Activated T-cell treated with anti-CD3 and anti-CD28 coated beads, Interleukin-2, amount 50 U/mL, for 72 hours (primary cell): ENCODE results near the gene WNT3A. TPM values are rescaled to one million over a fixed set of nuclear protein-coding genes. Genes with fewer than 3 reads are reported as not detected.
A peak's percentile ranks its signal among the peaks of the same experiment; 100 is the strongest.

Source experiments
- ATAC-seq, 2 donors: fragments of 150-1000 bp; cut with Tn5 transposase; replicated peaks in 1 of 2; 2 replicates each; pipeline ENCODE4 v1.10.0; 2021; ENCODE audit warnings: moderate library complexity in 2 of 2, mild to moderate bottlenecking in 1 of 2
- DNase-seq, 2 donors: peaks; one replicate each; pipeline ENCODE4 v3.0.0; 2021 to 2022; ENCODE audit warnings: mixed read lengths in 1 of 2
- H3K27ac Mint-ChIP-seq: one replicate; pipeline ENCODE4 v1.8.0; 2022; ENCODE audit warnings: mild to moderate bottlenecking, moderate library complexity, mixed read lengths
- H3K27me3 Mint-ChIP-seq: one replicate; pipeline ENCODE4 v1.8.0; 2022; ENCODE audit warnings: low read depth, mixed read lengths
- H3K36me3 Mint-ChIP-seq, 2 donors: one replicate each; pipeline ENCODE4 v1.8.0; 2022; ENCODE audit warnings: mixed read lengths in 2 of 2, mild to moderate bottlenecking in 1 of 2; ENCODE audit not compliant: insufficient read depth in 2 of 2
- H3K4me1 Mint-ChIP-seq: one replicate; pipeline ENCODE4 v1.8.0; 2022; ENCODE audit warnings: low read depth, mixed read lengths
- H3K4me3 Mint-ChIP-seq, 2 donors: one replicate each; pipeline ENCODE4 v1.8.0; 2022; ENCODE audit warnings: mild to moderate bottlenecking in 2 of 2, mixed read lengths in 2 of 2, moderate library complexity in 2 of 2
- H3K9me3 Mint-ChIP-seq, 2 donors: one replicate each; pipeline ENCODE4 v1.8.0; 2022; ENCODE audit warnings: mixed read lengths in 2 of 2
- total RNA-seq, 2 donors: library from RNA; stranded (reverse); gene quantifications; one replicate each; pipeline ENCODE4 v1.2.3, GENCODE V29; 2022

Gene WNT3A
- total RNA-seq, 2 donors from 2014 or later: not detected

GRCh38 chr1:228073061-228073856, 66.5 kb downstream of the WNT3A start:
- Mint-ChIP-seq H3K4me3 (no peak overlapping the region), H3K9me3 (no peaks in the 10 kb centered on the region), H3K36me3 (no peaks in the 10 kb centered on the region), H3K27me3 (no peaks in the 10 kb centered on the region), H3K27ac (no peak overlapping the region), H3K4me1 (peaks cover 7% of the 10 kb centered on the region)
- ATAC-seq (no peak), DNase-seq (no peak)

GRCh38 chr1:228073857-228074545, 67.2 kb downstream of the WNT3A start:
- no peaks in the 10 kb centered on the region for H3K36me3 Mint-ChIP-seq
- H3K27me3 Mint-ChIP-seq: no peaks in the 10 kb centered on the region
- no peak overlapping the region for H3K4me3 Mint-ChIP-seq
- H3K9me3 Mint-ChIP-seq: no peaks in the 10 kb centered on the region
- no peak overlapping the region for H3K27ac Mint-ChIP-seq
- no peak for ATAC-seq
- DNase-seq: no peak
- H3K4me1 Mint-ChIP-seq: peaks cover 7% of the 10 kb centered on the region

- ATAC-seq: no peak
- no peak overlapping the region for H3K27ac Mint-ChIP-seq
- H3K27me3 Mint-ChIP-seq: no peaks in the 10 kb centered on the region
- no peak for DNase-seq
- no peak overlapping the region for H3K4me3 Mint-ChIP-seq
- peaks cover 11% of the 10 kb centered on the region for H3K4me1 Mint-ChIP-seq
- no peaks in the 10 kb centered on the region for H3K36me3 Mint-ChIP-seq
- H3K9me3 Mint-ChIP-seq: no peaks in the 10 kb centered on the region
Measured at GRCh38 chr1:228074954-228075730, 68.3 kb downstream of the WNT3A start.

- Mint-ChIP-seq H3K4me3 (no peak overlapping the region), H3K27me3 (no peaks in the 10 kb centered on the region), H3K36me3 (no peaks in the 10 kb centered on the region), H3K4me1 (peaks cover 15% of the 10 kb centered on the region), H3K27ac (no peak overlapping the region), H3K9me3 (no peaks in the 10 kb centered on the region)
- DNase-seq: no peak
- no peak for ATAC-seq
Measured at GRCh38 chr1:228075801-228076271, 69.0 kb downstream of the WNT3A start.

GRCh38 chr1:228076796-228077430, 70.1 kb downstream of the WNT3A start:
- H3K27ac Mint-ChIP-seq: no peak overlapping the region
- no peak for ATAC-seq
- H3K4me1 Mint-ChIP-seq: peaks cover 21% of the 10 kb centered on the region
- H3K36me3 Mint-ChIP-seq: peaks cover 0 to 1% of the 10 kb centered on the region in 2 donors
- H3K9me3 Mint-ChIP-seq: no peaks in the 10 kb centered on the region
- H3K27me3 Mint-ChIP-seq: no peaks in the 10 kb centered on the region
- no peak for DNase-seq
- H3K4me3 Mint-ChIP-seq: no peak overlapping the region

- DNase-seq: no peak
- Mint-ChIP-seq H3K27ac (no peak overlapping the region), H3K36me3 (peaks cover 0 to 1% of the 10 kb centered on the region in 2 donors)
Measured at GRCh38 chr1:228077565-228078330, 71.0 kb downstream of the WNT3A start.

GRCh38 chr1:228079013-228079412, 72.2 kb downstream of the WNT3A start:
- H3K27me3 Mint-ChIP-seq: no peaks in the 10 kb centered on the region
- peaks cover 24% of the 10 kb centered on the region for H3K4me1 Mint-ChIP-seq
- no peak for DNase-seq
- H3K36me3 Mint-ChIP-seq: peaks cover 4 to 8% of the 10 kb centered on the region in 2 donors
- no peak for ATAC-seq
- no peak overlapping the region for H3K27ac Mint-ChIP-seq
- H3K9me3 Mint-ChIP-seq: no peaks in the 10 kb centered on the region
- H3K4me3 Mint-ChIP-seq: no peak overlapping the region

More at GRCh38 chr1:228077565-228078330, 71.0 kb downstream of the WNT3A start:
- Mint-ChIP-seq H3K9me3 (no peaks in the 10 kb centered on the region), H3K4me1 (peaks cover 21% of the 10 kb centered on the region), H3K27me3 (no peaks in the 10 kb centered on the region), H3K4me3 (no peak overlapping the region)
- no peak for ATAC-seq

GRCh38 chr1:228079601-228080263, 72.9 kb downstream of the WNT3A start:
- Mint-ChIP-seq H3K4me3 (no peak overlapping the region), H3K4me1 (peaks cover 31% of the 10 kb centered on the region), H3K36me3 (peaks cover 7 to 10% of the 10 kb centered on the region in 2 donors), H3K27ac (no peak overlapping the region), H3K27me3 (no peaks in the 10 kb centered on the region), H3K9me3 (no peaks in the 10 kb centered on the region)
- DNase-seq (no peak), ATAC-seq (no peak)

- Mint-ChIP-seq H3K27ac (peak overlapping the region; percentile 82), H3K4me3 (peak overlapping the region; percentile 84 to 86), H3K9me3 (no peaks in the 10 kb centered on the region), H3K36me3 (peaks cover 14 to 16% of the 10 kb centered on the region in 2 donors), H3K4me1 (peaks cover 45% of the 10 kb centered on the region), H3K27me3 (no peaks in the 10 kb centered on the region)
- ATAC-seq (no peak), DNase-seq (no peak)
Measured at GRCh38 chr1:228081144-228081543, 74.3 kb downstream of the WNT3A start.

- Mint-ChIP-seq H3K4me3 (peak overlapping the region; percentile 84 to 86), H3K36me3 (peaks cover 14 to 16% of the 10 kb centered on the region in 2 donors), H3K9me3 (no peaks in the 10 kb centered on the region), H3K27ac (peak overlapping the region; percentile 14), H3K27me3 (no peaks in the 10 kb centered on the region), H3K4me1 (peaks cover 51% of the 10 kb centered on the region)
- DNase-seq (peak in 1 of 2 donors; percentile 50), ATAC-seq (peak; percentile 5 to 32)
Measured at GRCh38 chr1:228081578-228082213, 74.9 kb downstream of the WNT3A start.

- DNase-seq (peak; percentile 91 to 97), ATAC-seq (peak; percentile 86 to 90)
- peaks cover 14 to 16% of the 10 kb centered on the region in 2 donors for H3K36me3 Mint-ChIP-seq
- peak within 1 kb of the TSS; percentile 97 for H3K27ac Mint-ChIP-seq
- no peaks in the 10 kb centered on the region for H3K9me3 Mint-ChIP-seq
- H3K4me3 Mint-ChIP-seq: peak within 1 kb of the TSS; percentile 88 to 91
- H3K4me1 Mint-ChIP-seq: peaks cover 55% of the 10 kb centered on the region
- H3K27me3 Mint-ChIP-seq: no peaks in the 10 kb centered on the region
Measured at GRCh38 chr1:228082214-228082917, 75.6 kb downstream of the WNT3A start, which contains the start of gene ARF1. Gene ARF1, plus strand, starts transcription at chr1:228082708. Its CDS starts 14,407 bp downstream, at chr1:228097115.
